Tongue (tissue), 2 donors: ENCODE data around the gene TMEM42. TPM values are rescaled to one million over a fixed set of nuclear protein-coding genes. Genes with fewer than 3 reads are reported as not detected.

ENCODE experiments used
- DNase-seq: peaks from one replicate; pipeline ENCODE4 v3.0.0-alpha.2; 2015
- total RNA-seq: library from RNA; depleted of rRNA; stranded (reverse); fragments of >200 nt; gene quantifications from one replicate; pipeline ENCODE4 v1.2.3, GENCODE V29; 2014

The TMEM42 gene
- total RNA-seq, 1 donor from 2014 or later: 9.7 TPM

DNA sequence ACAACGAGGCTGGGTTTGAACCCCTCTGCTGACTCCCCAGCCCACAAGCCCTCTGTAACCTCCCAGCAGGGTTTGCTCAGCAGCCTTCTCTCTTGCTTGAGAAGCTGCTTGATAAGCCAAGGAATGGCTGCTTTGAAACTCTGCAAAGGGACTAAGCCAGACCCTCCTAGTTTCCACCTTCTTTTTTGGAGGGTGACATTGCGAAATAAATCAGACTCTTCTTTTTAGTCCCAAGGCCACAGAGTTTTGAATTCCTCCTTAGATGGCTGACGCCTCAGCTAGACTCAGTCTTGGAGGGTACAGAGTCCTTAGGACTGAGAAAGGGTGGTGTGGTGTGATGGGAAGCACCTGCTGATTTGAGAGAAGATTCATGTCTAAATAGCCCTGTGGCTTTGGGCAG, 13.9 kb downstream of the TMEM42 start:
- no peak for DNase-seq

GRCh38 chr3:44877333-44877732, 15.6 kb downstream of the TMEM42 start:
- no peak for DNase-seq

DNA sequence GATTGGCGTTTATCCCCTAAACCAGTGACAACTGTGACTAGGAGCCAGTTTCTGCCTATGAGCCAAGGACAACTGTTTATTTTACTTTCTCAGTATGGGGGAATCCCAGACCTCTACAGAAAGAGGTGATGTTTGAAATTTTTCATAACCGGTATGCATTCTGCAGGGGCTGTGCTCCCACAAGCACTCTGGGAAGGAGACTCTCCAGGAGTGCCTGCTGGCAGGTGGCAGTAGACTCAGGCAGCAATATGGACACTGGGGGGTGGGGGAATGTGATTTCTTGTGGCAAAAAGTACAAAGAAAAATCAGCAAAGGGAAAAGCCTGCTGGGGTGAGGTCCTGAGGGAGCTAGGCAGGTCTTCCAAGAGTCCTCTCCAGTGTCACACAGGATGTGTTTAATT, 18.6 kb downstream of the TMEM42 start:
- no peak for DNase-seq

GRCh38 chr3:44883213-44883955, 21.7 kb downstream of the TMEM42 start:
- no peak for DNase-seq

- peak; percentile 53 for DNase-seq
Observed at GRCh38 chr3:44883999-44884431, 22.3 kb downstream of the TMEM42 start.

GRCh38 chr3:44885618-44886017, 23.9 kb downstream of the TMEM42 start:
- DNase-seq: no peak

DNA sequence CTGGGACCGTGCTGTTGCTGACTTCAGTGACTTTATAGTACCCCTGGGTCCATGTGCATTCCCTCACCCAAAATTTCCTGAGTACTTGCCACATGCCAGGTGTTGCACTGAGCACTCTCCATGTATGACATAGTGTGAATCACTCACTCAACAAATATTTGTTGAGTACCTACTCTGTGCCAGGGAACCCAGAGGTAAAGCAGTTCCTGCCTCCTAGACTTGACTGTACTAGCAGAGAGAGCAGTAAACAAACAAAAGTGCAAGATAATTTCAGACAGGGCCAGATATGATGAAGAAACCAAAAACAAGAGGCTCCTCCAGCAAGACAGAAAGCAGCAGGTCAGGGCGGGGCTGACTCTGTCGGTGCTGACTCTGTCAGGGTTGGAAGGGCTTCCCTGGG, 24.8 kb downstream of the TMEM42 start:
- no peak for DNase-seq

DNA sequence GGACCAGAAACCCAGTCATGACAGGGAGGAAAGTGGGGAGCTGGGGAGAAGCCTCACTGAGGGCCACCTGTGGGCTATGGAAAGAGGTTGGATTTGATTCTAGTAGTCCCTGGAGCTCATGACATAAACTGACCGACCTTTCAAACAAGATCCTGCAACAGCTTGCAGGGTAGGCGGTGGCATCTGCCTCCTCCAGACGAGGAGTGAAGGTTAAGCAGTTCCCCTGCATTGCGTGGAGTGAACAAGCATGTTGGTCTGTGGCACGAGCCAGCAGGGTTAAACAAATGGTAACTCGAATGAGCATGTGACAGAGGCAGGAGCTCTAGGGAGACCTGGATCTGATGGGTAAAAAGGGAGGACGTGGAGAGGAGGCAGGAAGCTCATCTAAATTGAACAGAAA, 25.4 kb downstream of the TMEM42 start:
- no peak for DNase-seq

- no peak for DNase-seq
Observed at GRCh38 chr3:44890258-44890657, 28.5 kb downstream of the TMEM42 start.

- no peak for DNase-seq
Observed at GRCh38 chr3:44890852-44891251, 29.1 kb downstream of the TMEM42 start.

DNA sequence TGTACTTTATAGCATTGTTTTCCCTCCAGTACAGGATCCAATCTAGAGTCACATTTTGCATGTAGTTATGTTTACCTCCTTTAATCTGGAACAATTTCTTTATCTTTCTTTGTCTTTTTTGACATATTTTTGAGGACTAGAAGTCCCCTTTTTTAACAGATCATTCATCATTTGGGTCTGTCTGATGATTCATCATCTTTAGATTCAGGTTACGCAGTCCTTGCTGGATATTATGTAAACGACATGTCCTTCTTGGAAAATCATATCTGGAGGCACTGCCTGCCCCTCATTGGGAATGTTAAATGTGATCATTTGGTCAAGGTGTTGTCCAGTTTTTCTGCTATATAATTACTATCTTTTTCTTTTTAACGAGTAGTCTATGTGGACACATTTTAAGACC, 31.0 kb downstream of the TMEM42 start:
- no peak for DNase-seq

DNA sequence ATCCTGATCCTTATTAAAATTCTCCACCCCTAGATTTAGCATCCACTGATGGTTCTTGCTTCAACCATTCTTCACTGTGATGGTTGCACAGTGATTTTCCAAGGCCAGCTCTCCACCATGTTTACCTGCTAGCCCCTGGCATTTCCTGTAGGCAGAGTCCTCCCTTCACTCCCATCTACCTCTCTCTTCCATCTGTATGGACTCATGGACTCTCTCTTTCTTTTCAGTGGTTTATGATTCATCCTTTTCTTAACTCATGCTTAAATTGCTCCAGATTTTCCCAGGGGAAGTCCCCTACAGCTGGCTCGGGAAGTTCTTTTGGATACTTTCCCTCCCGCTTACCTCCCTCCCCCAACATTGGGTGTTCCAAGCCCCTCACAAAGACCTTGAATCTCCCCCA, 31.4 kb downstream of the TMEM42 start:
- DNase-seq: no peak

DNA sequence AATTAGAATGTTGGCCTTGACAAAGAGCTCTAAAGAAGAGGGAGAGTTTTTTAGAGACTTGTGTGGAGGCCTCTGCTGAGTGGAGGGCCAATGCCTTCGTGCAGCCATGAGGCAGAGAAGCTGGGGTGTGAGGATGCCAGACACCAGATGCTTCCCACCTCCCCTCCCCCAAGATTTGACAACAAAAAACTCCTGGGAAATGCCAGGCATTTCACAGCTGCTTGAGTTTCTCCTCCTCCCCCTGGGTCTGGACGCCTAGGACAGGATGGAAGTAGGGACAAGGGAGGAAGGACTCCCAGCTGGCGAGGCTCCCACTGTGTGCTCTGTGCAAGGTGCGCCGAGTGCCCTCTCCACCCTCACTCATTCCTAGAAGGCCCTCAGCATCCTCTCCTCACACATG, 32.8 kb downstream of the TMEM42 start:
- no peak for DNase-seq

DNA sequence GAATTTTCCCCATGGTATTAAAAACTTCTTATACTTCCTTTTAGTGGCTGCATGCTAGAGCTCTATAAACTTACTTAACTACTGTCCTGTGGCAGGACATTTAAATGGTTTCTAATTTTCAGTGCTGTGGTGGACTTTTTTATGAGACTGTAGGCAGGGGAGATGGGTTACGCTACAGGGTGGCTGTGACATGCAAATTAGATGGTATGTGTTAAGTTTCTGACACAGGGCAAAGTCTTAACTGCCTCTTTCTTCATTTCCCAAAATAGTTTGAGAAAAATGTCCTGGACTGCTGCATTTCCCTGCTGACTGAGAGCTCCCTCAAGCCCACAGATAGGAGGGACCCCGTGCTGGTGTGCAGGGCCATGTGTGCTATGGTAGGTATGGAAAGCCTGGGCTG, 34.7 kb downstream of the TMEM42 start:
- no peak for DNase-seq

DNA sequence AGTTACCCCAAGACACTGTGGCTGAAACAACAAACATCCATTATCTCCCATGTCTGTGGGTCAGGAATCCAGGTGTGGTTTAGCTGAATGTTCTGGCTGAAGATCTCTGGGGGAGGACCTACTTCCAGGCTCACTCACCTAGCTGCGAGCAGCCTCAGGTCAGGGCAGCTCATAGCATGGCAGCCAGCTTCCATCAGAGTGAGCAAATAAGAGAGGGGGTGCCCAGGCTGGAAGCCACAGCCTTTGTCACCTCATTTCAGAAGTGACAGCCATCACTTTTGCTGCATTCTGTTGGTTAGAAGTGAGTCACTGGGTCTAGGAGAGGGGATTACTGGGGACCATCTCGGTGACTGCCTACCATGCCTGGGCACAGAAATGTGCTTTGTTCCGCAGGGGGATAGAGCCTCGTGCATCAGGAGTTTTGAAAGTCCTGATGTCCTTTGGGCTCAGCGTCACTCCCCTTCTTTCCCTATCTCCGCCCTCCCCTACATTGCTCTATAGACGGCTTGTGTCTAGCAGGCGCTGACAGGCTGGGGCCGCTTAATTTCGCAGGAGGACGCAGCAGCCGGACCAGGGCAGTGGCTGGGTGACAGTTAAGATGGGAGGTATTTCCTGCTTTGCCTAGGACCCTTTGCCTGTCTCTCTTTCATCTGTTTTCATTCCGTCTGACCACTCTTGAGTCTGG, 38.1 kb downstream of the TMEM42 start:
- DNase-seq: no peak

DNA sequence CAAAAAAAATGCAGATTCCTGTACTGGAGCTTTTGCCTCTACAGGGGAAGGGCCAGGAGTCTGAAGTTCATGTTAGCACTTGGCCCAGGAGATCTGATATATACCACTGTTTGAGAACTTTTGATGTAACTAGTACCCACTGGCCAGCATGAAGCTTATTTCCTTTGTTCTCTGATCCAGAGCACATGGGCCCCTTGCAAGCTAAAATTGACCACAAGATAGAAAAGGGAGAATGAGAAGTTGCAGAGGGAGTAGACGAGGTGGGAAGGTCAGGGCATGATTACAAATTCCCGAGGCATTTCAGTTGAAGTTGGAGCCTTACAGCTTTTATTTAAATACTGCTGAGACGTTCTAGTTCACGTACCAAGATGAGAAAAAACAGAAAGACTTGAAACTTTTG, 40.9 kb downstream of the TMEM42 start:
- no peak for DNase-seq

GRCh38 chr3:44903314-44903713, 41.6 kb downstream of the TMEM42 start:
- no peak for DNase-seq

DNA sequence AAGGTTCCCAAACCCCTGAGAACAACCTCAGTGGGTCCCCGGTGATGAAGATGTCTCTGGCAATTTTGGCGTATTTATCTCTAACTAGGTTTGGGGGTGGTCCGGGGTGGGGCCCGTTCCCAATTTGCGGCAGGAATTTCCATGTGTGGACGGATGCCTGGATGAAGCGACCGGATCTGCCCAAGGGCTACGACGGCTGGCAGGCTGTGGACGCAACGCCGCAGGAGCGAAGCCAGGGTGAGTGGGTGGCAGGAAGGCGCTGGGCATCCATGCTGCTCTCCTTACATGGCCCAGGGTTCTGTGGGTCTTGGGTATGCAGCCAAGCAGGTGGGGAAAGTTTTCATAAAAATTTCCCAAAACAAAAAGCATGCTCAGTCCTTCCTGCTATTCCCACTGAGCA, 42.0 kb downstream of the TMEM42 start:
- DNase-seq: no peak

DNA sequence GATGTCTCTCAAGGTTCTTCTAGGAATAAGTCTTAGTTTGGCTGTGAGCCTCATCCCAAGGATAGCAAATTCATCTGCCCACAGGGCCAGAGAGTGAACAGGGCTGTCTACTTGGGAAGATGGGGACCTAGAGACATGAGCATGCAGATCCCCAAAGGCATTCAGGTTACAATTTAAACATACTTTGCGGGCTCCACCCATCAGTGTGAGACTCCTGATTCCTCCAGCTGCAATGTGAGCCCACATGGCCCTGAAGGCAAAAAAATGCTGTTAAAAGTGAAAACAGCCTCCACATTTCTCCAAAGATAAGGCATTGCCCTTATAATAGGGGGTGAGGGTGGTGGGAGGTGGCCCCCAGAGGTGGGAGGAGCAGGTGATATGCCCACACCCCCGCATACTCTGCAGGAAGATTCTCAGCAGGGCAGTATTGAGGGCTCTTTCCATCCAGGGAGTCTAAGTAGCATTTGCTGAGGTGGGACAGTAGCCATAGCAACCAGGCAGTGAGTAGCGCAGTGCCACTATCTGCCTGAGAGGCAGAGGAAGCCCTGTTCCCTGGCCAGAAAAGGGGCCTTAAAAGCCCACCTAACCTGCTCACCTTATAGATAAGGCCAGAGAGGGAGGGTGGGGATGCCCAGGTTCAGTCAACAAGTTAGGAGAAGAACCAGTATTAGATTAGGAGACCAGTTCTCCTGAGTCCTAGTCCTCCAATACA, 43.9 kb downstream of the TMEM42 start:
- DNase-seq: no peak

GRCh38 chr3:44906997-44907396, 45.3 kb downstream of the TMEM42 start:
- DNase-seq: no peak

- DNase-seq: no peak
Observed at GRCh38 chr3:44907612-44908011, 45.9 kb downstream of the TMEM42 start.

DNA sequence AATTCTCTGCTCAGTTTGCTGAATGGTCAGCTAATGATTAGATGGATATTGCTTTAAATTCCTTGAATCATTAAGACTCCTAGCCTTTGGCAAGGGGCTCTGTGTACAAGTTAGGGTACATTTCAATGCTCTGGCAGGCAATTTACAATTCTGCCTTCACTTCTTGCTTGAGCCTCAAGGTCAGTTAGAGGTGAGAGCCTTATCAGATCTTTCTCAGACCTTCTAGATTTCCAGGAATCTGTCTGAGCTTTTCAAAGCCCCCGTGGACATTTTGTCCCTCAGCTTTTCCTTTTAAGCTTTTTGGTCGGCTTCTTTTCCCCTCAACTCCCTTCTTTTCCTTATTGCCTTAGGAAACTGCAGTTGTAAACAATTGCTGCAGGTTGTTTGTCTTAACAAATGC, 47.4 kb downstream of the TMEM42 start:
- no peak for DNase-seq

DNA sequence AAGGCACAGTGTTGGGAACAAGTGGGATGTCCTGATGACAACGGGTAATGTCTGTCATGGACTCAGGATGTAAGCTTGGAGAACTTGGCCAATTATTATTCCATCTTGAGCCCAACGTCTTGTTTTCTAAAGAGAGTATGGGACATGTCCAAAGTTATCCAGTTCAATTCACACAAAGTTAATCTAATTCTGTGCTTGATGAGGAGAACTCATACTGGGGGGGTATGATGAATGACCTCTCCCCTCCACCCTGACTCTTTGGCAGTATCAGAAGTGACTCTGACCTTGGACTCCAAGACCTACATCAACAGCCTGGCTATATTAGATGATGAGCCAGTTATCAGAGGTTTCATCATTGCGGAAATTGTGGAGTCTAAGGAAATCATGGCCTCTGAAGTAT, 49.0 kb downstream of the TMEM42 start:
- no peak for DNase-seq
